GM18909 (cell line): ENCODE results near the gene PPP1R14C.

Source experiments
- ATAC-seq: cut with Tn5 transposase; IDR thresholded peaks from one replicate; pipeline ENCODE4 v1.9.1; 2021; ENCODE audit warnings: mild to moderate bottlenecking; ENCODE audit not compliant: unreplicated experiment, poor library complexity

Gene PPP1R14C

GRCh38 chr6:150243620-150244314 is 100.9 kb downstream of the PPP1R14C start:
- no peak for ATAC-seq

GRCh38 chr6:150245148-150245935 is 102.5 kb downstream of the PPP1R14C start:
- ATAC-seq = no peak

- ATAC-seq = no peak
Observed at GRCh38 chr6:150247803-150248202, 105.0 kb downstream of the PPP1R14C start.

- no peak for ATAC-seq
Observed at GRCh38 chr6:150248300-150248699, 105.5 kb downstream of the PPP1R14C start.

- no peak for ATAC-seq
Observed at GRCh38 chr6:150249261-150249660, 106.4 kb downstream of the PPP1R14C start.

GRCh38 chr6:150250826-150251225 is 108.0 kb downstream of the PPP1R14C start:
- ATAC-seq = no peak

GRCh38 chr6:150251566-150252186 is 108.8 kb downstream of the PPP1R14C start:
- no peak for ATAC-seq

GRCh38 chr6:150252714-150253444 is 110.0 kb downstream of the PPP1R14C start:
- ATAC-seq = no peak

- no peak for ATAC-seq
Observed at GRCh38 chr6:150253489-150253888, 110.6 kb downstream of the PPP1R14C start.

- no peak for ATAC-seq
Observed at GRCh38 chr6:150254770-150255169, 111.9 kb downstream of the PPP1R14C start.

GRCh38 chr6:150255840-150256239 is 113.0 kb downstream of the PPP1R14C start:
- ATAC-seq = no peak

- no peak for ATAC-seq
Observed at GRCh38 chr6:150256618-150257272, 113.9 kb downstream of the PPP1R14C start.

GRCh38 chr6:150258381-150258780 is 115.5 kb downstream of the PPP1R14C start:
- ATAC-seq = no peak

GRCh38 chr6:150260931-150261330 is 118.1 kb downstream of the PPP1R14C start:
- no peak for ATAC-seq

GRCh38 chr6:150261997-150262697 is 119.3 kb downstream of the PPP1R14C start:
- no peak for ATAC-seq

- ATAC-seq = no peak
Observed at GRCh38 chr6:150263765-150264404, 121.0 kb downstream of the PPP1R14C start.

GRCh38 chr6:150266309-150266708 is 123.5 kb downstream of the PPP1R14C start:
- ATAC-seq = no peak

- no peak for ATAC-seq
Observed at GRCh38 chr6:150266963-150267685, 124.3 kb downstream of the PPP1R14C start.
